Fibroblast of pulmonary artery (primary cell): ENCODE data around the gene PIK3CG.
"Not testable (repeated sequence)": the region's sequence is repeated elsewhere in the genome, so short reads cannot be mapped to it uniquely, and the experiment has no call there.

Experiments used
- DNase-seq: peaks from one replicate; pipeline ENCODE4 v3.0.0-alpha.2; 2010; ENCODE audit warnings: low read depth
- H3K4me3 ChIP-seq: replicated peaks from 2 replicates; pipeline ENCODE4 v1.5.1; 2011; ENCODE audit warnings: low read depth, mild to moderate bottlenecking, control low read depth, low read length, moderate library complexity
- CTCF ChIP-seq: IDR thresholded peaks from 2 replicates; pipeline ENCODE4 v1.5.1; 2011; ENCODE audit warnings: mild to moderate bottlenecking, control low read depth, low read length, inconsistent platforms; ENCODE audit errors: missing control alignments

The PIK3CG gene

GRCh38 chr7:106887421-106887820 is 22.3 kb downstream of the PIK3CG start:
- no peak for DNase-seq
- TF ChIP-seq CTCF = no peak

GRCh38 chr7:106888204-106888603 is 23.1 kb downstream of the PIK3CG start:
- no peak overlapping the region for H3K4me3 ChIP-seq
- TF ChIP-seq CTCF = no peak
- no peak for DNase-seq

More at GRCh38 chr7:106887421-106887820, 22.3 kb downstream of the PIK3CG start:
- no peak overlapping the region for H3K4me3 ChIP-seq

- no peak for DNase-seq
- no peak for TF ChIP-seq CTCF
- H3K4me3 ChIP-seq = no peak overlapping the region
Observed at GRCh38 chr7:106890952-106891351, 25.9 kb downstream of the PIK3CG start.

- DNase-seq = no peak
- TF ChIP-seq CTCF = no peak
- no peak overlapping the region for H3K4me3 ChIP-seq
Observed at GRCh38 chr7:106891548-106892410, 26.7 kb downstream of the PIK3CG start.

GRCh38 chr7:106893591-106893990 is 28.5 kb downstream of the PIK3CG start:
- TF ChIP-seq CTCF = no peak
- DNase-seq = no peak
- no peak overlapping the region for H3K4me3 ChIP-seq

- no peak overlapping the region for H3K4me3 ChIP-seq
- DNase-seq = no peak
- no peak for TF ChIP-seq CTCF
Observed at GRCh38 chr7:106895246-106895864, 30.3 kb downstream of the PIK3CG start.

GRCh38 chr7:106896231-106896630 is 31.1 kb downstream of the PIK3CG start:
- TF ChIP-seq CTCF = no peak
- H3K4me3 ChIP-seq = no peak overlapping the region
- no peak for DNase-seq

- not testable (repeated sequence) for DNase-seq, H3K4me3 ChIP-seq
Observed at GRCh38 chr7:106897553-106897952, 32.5 kb downstream of the PIK3CG start.

- H3K4me3 ChIP-seq, DNase-seq: not testable (repeated sequence)
Observed at GRCh38 chr7:106898967-106899366, 33.9 kb downstream of the PIK3CG start.
